Lower leg skin (tissue), 3 donors: Measurements from ENCODE around the gene RTF2.

ENCODE experiments used
- CTCF ChIP-seq, 3 donors: fragments of 450-650 bp; IDR thresholded peaks; one replicate each; pipeline ENCODE4 v1.5.1; 2016; ENCODE audit warnings: antibody characterized with exemption in 3 of 3, mild to moderate bottlenecking in 3 of 3, moderate library complexity in 2 of 3
- POLR2A ChIP-seq, 2 donors: fragments of 450-650 bp; IDR thresholded peaks; one replicate each; pipeline ENCODE4 v1.6.1; 2016 to 2017; ENCODE audit warnings: antibody characterized with exemption in 2 of 2, mild to moderate bottlenecking in 1 of 2, moderate library complexity in 1 of 2

DNA sequence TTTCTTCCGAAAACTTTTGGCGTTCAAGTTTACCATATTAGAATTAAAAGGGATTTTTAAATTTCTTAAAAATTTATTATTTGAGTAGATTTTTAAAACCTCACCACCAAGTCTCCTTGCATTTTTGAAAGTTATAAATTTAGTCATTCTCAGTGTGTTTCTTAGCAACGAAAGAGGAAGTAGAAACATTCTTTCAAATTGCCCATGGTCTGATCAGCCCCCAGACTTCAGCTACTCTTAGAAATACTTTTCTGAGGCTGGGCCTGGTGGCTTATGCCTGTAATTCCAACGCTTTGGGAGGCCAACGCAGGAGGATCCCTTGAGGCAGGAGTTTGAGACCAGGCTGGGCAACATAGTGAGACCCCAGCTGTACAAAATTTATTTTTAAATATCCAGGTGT, 15.1 kb upstream of the RTF2 start:
- TF ChIP-seq CTCF (IDR thresholded peaks at IDR 0.05) = no peak
- no peak for TF ChIP-seq POLR2A (IDR thresholded peaks at IDR 0.05)
